ENCODE results near the gene TCF4.

Gene TCF4

GRCh38 chr18:55515941-55516710 is 71.9 kb downstream of the TCF4 start:
- TF ChIP-seq, protein P1, sequence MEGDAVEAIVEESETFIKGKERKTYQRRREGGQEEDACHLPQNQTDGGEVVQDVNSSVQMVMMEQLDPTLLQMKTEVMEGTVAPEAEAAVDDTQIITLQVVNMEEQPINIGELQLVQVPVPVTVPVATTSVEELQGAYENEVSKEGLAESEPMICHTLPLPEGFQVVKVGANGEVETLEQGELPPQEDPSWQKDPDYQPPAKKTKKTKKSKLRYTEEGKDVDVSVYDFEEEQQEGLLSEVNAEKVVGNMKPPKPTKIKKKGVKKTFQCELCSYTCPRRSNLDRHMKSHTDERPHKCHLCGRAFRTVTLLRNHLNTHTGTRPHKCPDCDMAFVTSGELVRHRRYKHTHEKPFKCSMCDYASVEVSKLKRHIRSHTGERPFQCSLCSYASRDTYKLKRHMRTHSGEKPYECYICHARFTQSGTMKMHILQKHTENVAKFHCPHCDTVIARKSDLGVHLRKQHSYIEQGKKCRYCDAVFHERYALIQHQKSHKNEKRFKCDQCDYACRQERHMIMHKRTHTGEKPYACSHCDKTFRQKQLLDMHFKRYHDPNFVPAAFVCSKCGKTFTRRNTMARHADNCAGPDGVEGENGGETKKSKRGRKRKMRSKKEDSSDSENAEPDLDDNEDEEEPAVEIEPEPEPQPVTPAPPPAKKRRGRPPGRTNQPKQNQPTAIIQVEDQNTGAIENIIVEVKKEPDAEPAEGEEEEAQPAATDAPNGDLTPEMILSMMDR (IDR thresholded peaks at IDR 0.05; ENCODE audit: low read depth, low read length): no peak
- in situ Hi-C loops (cut with HindIII; ENCODE audit: low sequenced_read_pairs): no loop called here
- H3K4me3 ChIP-seq (ENCODE audit: low read depth, low read length): no peak overlapping the region
- peak; percentile 65 for DNase-seq (ENCODE audit: low read depth, low spot score)

DNA sequence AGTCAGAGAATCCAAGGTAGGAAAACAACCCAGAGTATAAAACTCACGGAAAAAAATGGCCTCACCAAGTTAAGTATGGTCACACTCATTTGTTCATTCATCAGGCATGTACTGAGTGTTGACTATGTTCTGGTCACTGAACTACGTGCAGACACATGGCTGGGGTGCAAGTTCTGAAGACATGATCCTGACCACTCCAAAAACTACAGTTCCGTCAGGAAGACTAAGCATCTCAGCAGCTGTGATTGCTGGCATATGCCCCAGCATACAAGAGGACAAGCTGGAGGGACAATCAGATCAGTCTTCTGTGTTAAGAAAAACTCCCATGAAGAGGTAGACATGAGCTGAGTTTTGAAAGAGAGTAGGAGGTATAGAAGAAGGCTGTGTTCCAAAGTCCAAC is 72.8 kb downstream of the TCF4 start:
- TF ChIP-seq, protein P1 (IDR thresholded peaks at IDR 0.05; ENCODE audit: low read depth, low read length): no peak
- in situ Hi-C loops (cut with HindIII; ENCODE audit: low sequenced_read_pairs): no loop called here
- DNase-seq (ENCODE audit: low read depth, low spot score): no peak
- H3K4me3 ChIP-seq (ENCODE audit: low read depth, low read length): no peak overlapping the region

DNA sequence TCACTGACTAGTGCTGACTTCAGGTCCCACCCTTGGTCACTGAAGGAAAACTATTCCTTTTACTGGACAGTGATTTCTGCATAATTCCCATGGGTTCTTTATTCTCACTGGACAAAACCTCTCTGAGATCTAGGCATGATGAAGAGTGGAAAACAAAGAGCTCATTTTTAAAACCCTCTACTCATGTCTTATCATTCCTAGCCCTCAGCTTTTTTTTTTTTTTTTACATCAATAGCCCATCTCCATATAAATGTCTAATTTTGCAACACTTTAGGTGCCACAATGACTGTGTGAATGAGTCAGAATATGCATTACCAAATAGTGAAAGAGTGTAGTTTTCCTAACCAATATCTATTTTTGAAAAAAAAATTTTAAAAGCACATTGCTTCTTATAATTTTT is 74.8 kb downstream of the TCF4 start:
- TF ChIP-seq, protein P1 (IDR thresholded peaks at IDR 0.05; ENCODE audit: low read depth, low read length): no peak
- in situ Hi-C loops (cut with HindIII; ENCODE audit: low sequenced_read_pairs): no loop called here
- no peak overlapping the region for H3K4me3 ChIP-seq (ENCODE audit: low read depth, low read length)
- DNase-seq (ENCODE audit: low read depth, low spot score): no peak

GRCh38 chr18:55511277-55511676 is 76.7 kb downstream of the TCF4 start:
- no peak for DNase-seq (ENCODE audit: low read depth, low spot score)
- TF ChIP-seq, protein P1 (IDR thresholded peaks at IDR 0.05; ENCODE audit: low read depth, low read length): no peak
- in situ Hi-C loops (cut with HindIII; ENCODE audit: low sequenced_read_pairs): no loop called here
- no peak overlapping the region for H3K4me3 ChIP-seq (ENCODE audit: low read depth, low read length)

DNA sequence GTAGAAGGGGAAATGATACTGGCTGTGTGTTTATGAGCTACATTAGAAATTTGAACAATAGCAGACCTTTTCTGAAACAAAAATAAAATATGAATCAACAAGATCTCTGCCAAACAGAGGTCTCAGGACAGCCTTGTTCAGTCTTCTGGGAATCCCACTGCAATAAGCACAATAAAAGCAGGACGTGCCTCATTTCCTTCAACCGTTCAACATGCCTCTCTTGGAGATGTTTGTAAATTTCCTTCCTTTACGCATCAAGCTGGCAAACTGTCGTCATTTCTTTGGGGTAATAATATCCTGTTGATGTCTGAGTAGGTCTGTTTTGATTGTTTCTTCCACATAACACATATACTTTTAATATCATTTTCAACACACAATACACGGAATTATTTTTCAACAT is 77.2 kb downstream of the TCF4 start:
- in situ Hi-C loops (cut with HindIII; ENCODE audit: low sequenced_read_pairs): no loop called here
- peak; percentile 87 for DNase-seq (ENCODE audit: low read depth, low spot score)
- H3K4me3 ChIP-seq (ENCODE audit: low read depth, low read length): no peak overlapping the region
- TF ChIP-seq, protein P1 (IDR thresholded peaks at IDR 0.05; ENCODE audit: low read depth, low read length): no peak

- peak; percentile 92 for DNase-seq (ENCODE audit: low read depth, low spot score)
- peak overlapping the region; percentile 12 for H3K4me3 ChIP-seq (ENCODE audit: low read depth, low read length)
- in situ Hi-C loops (cut with HindIII; ENCODE audit: low sequenced_read_pairs): no loop called here
- TF ChIP-seq, protein P1 (IDR thresholded peaks at IDR 0.05; ENCODE audit: low read depth, low read length): no peak
Measured at GRCh38 chr18:55509631-55510324, 78.2 kb downstream of the TCF4 start.

Measured in astrocyte of the spinal cord (primary cell).